ENCODE results near the gene ARHGAP6. TPM values are rescaled to one million over a fixed set of nuclear protein-coding genes. Genes with fewer than 3 reads are reported as not detected.

Gene ARHGAP6
- 12.0 TPM for total RNA-seq

GRCh38 chrX:11665168-11666111 lies at the start of gene ARHGAP6:
Gene ARHGAP6 (minus strand): TSS chrX:11665920. CDS start chrX:11664828, 1,092 bp downstream.
- peak; percentile 19 for DNase-seq (ENCODE audit: low spot score)

- DNase-seq (ENCODE audit: low spot score): no peak
Measured at GRCh38 chrX:11704725-11705495, 39.2 kb upstream of the ARHGAP6 start.

- no peak for DNase-seq (ENCODE audit: low spot score)
Measured at GRCh38 chrX:11703855-11704254, 38.1 kb upstream of the ARHGAP6 start.

- no peak for DNase-seq (ENCODE audit: low spot score)
Measured at GRCh38 chrX:11702965-11703631, 37.4 kb upstream of the ARHGAP6 start.

- DNase-seq (ENCODE audit: low spot score): no peak
Measured at GRCh38 chrX:11702420-11702819, 36.7 kb upstream of the ARHGAP6 start.

- no peak for DNase-seq (ENCODE audit: low spot score)
Measured at GRCh38 chrX:11698702-11699101, 33.0 kb upstream of the ARHGAP6 start.

GRCh38 chrX:11688201-11688600 lies 22.5 kb upstream of the ARHGAP6 start:
- DNase-seq (ENCODE audit: low spot score): no peak

- no peak for DNase-seq (ENCODE audit: low spot score)
Measured at GRCh38 chrX:11687157-11687556, 21.4 kb upstream of the ARHGAP6 start.

GRCh38 chrX:11683057-11683456 lies 17.3 kb upstream of the ARHGAP6 start:
- DNase-seq (ENCODE audit: low spot score): no peak

GRCh38 chrX:11678158-11678557 lies 12.4 kb upstream of the ARHGAP6 start:
- DNase-seq (ENCODE audit: low spot score): no peak

- no peak for DNase-seq (ENCODE audit: low spot score)
Measured at GRCh38 chrX:11672213-11672612, 6.5 kb upstream of the ARHGAP6 start.

GRCh38 chrX:11670316-11670715 lies 4.6 kb upstream of the ARHGAP6 start:
- DNase-seq (ENCODE audit: low spot score): no peak

- no peak for DNase-seq (ENCODE audit: low spot score)
Measured at GRCh38 chrX:11666952-11667685, 1.4 kb upstream of the ARHGAP6 start.

GRCh38 chrX:11666164-11666563 lies 444 bp upstream of the ARHGAP6 start:
- no peak for DNase-seq (ENCODE audit: low spot score)

- DNase-seq (ENCODE audit: low spot score): no peak
Measured at GRCh38 chrX:11664211-11665167, 1.2 kb downstream of the ARHGAP6 start.

GRCh38 chrX:11663875-11664210 lies 1.9 kb downstream of the ARHGAP6 start:
- no peak for DNase-seq (ENCODE audit: low spot score)

- no peak for DNase-seq (ENCODE audit: low spot score)
Measured at GRCh38 chrX:11655282-11656015, 10.3 kb downstream of the ARHGAP6 start.

GRCh38 chrX:11648705-11649519 lies 16.8 kb downstream of the ARHGAP6 start:
- no peak for DNase-seq (ENCODE audit: low spot score)

GRCh38 chrX:11647138-11647537 lies 18.6 kb downstream of the ARHGAP6 start:
- no peak for DNase-seq (ENCODE audit: low spot score)
